Fibroblast of skin of scalp (primary cell): ENCODE measurements around the gene EEF2KMT.
"Not testable (repeated sequence)": the region's sequence is repeated elsewhere in the genome, so short reads cannot be mapped to it uniquely, and the experiment has no call there.

Experiments
- DNase-seq: peaks from one replicate; pipeline ENCODE4 v3.0.0-alpha.2; 2013

The EEF2KMT gene

GRCh38 chr16:5095145-5095830 is 2.3 kb downstream of the EEF2KMT start:
- not testable (repeated sequence) for DNase-seq

GRCh38 chr16:5093746-5094145 is 3.8 kb downstream of the EEF2KMT start:
- not testable (repeated sequence) for DNase-seq

GRCh38 chr16:5093081-5093480 is 4.5 kb downstream of the EEF2KMT start:
- DNase-seq: not testable (repeated sequence)

- DNase-seq: peak; percentile 6
Measured at GRCh38 chr16:5090592-5090991, 7.0 kb downstream of the EEF2KMT start.

GRCh38 chr16:5089911-5090555 is 7.6 kb downstream of the EEF2KMT start:
- DNase-seq: not testable (repeated sequence)

GRCh38 chr16:5088936-5089335 is 8.7 kb downstream of the EEF2KMT start:
- DNase-seq: not testable (repeated sequence)

GRCh38 chr16:5088086-5088790 is 9.4 kb downstream of the EEF2KMT start:
- DNase-seq: not testable (repeated sequence)

- not testable (repeated sequence) for DNase-seq
Measured at GRCh38 chr16:5085716-5086115, 11.9 kb downstream of the EEF2KMT start.

GRCh38 chr16:5084802-5085201 is 12.8 kb downstream of the EEF2KMT start:
- DNase-seq: peak; percentile 40

GRCh38 chr16:5084099-5084731 is 13.4 kb downstream of the EEF2KMT start:
- not testable (repeated sequence) for DNase-seq

GRCh38 chr16:5083646-5084045 is 13.9 kb downstream of the EEF2KMT start:
- not testable (repeated sequence) for DNase-seq

GRCh38 chr16:5080996-5081395 is 16.6 kb downstream of the EEF2KMT start:
- DNase-seq: not testable (repeated sequence)

GRCh38 chr16:5080461-5080860 is 17.1 kb downstream of the EEF2KMT start:
- DNase-seq: not testable (repeated sequence)

GRCh38 chr16:5078626-5079025 is 19.0 kb downstream of the EEF2KMT start:
- DNase-seq: no peak

GRCh38 chr16:5077304-5077703 is 20.3 kb downstream of the EEF2KMT start:
- no peak for DNase-seq

- DNase-seq: no peak
Measured at GRCh38 chr16:5075637-5076036, 22.0 kb downstream of the EEF2KMT start.

GRCh38 chr16:5073771-5074170 is 23.8 kb downstream of the EEF2KMT start:
- not testable (repeated sequence) for DNase-seq

- no peak for DNase-seq
Measured at GRCh38 chr16:5073279-5073629, 24.3 kb downstream of the EEF2KMT start.

- DNase-seq: no peak
Measured at GRCh38 chr16:5072334-5073278, 25.0 kb downstream of the EEF2KMT start.

- DNase-seq: peak; percentile 87
Measured at GRCh38 chr16:5071681-5072333, 25.8 kb downstream of the EEF2KMT start, which contains the start of gene ALG1. TSS of gene ALG1 (plus strand) at chr16:5071843. CDS start at chr16:5071850, 7 bp downstream.

GRCh38 chr16:5071341-5071680 is 26.3 kb downstream of the EEF2KMT start:
- no peak for DNase-seq
